ENCODE results near the gene IPO13.
A peak's percentile ranks its signal among the peaks of the same experiment; 100 is the strongest.

IPO13 gene

GRCh38 chr1:43930949-43931275 is 15.8 kb upstream of the IPO13 start:
- no peak for DNase-seq

GRCh38 chr1:43931711-43932660 is 14.8 kb upstream of the IPO13 start:
- no peak for DNase-seq

GRCh38 chr1:43932786-43933385 is 13.9 kb upstream of the IPO13 start:
- no peak for DNase-seq

- no peak for DNase-seq
These were observed 13.2 kb upstream of the IPO13 start, which contains the start of gene ARTN for GRCh38 chr1:43933386-43934100. ARTN (plus strand) TSS chr1:43933801; CDS start chr1:43935657, 1,856 bp downstream.

- peak; percentile 63 to 65 for DNase-seq
These were observed 12.4 kb upstream of the IPO13 start for GRCh38 chr1:43934101-43934985.

- DNase-seq: no peak
These were observed 11.8 kb upstream of the IPO13 start for GRCh38 chr1:43934986-43935324.

- no peak for DNase-seq
These were observed 10.9 kb upstream of the IPO13 start for GRCh38 chr1:43935711-43936427.

GRCh38 chr1:43936431-43937151 is 10.2 kb upstream of the IPO13 start:
- no peak for DNase-seq

GRCh38 chr1:43937179-43937865 is 9.4 kb upstream of the IPO13 start:
- DNase-seq: no peak

- no peak for DNase-seq
These were observed 8.4 kb upstream of the IPO13 start for GRCh38 chr1:43938383-43938782.

- no peak for DNase-seq
These were observed 7.7 kb upstream of the IPO13 start for GRCh38 chr1:43938892-43939587.

- DNase-seq: no peak
These were observed 4.3 kb upstream of the IPO13 start for GRCh38 chr1:43942411-43942810.

GRCh38 chr1:43944860-43945259 is 1.9 kb upstream of the IPO13 start:
- DNase-seq: no peak

GRCh38 chr1:43945674-43946235 is 995 bp upstream of the IPO13 start:
- DNase-seq: no peak

- DNase-seq: no peak
These were observed 517 bp downstream of the IPO13 start for GRCh38 chr1:43947061-43947873.

- no peak for DNase-seq
These were observed 1.2 kb downstream of the IPO13 start for GRCh38 chr1:43947874-43948437.

- no peak for DNase-seq
These were observed 2.9 kb downstream of the IPO13 start for GRCh38 chr1:43949678-43950077.

Data from stimulated activated CD4-positive, alpha-beta T cell treated with anti-CD3 and anti-CD28 coated beads, Interleukin-2, amount 100 ng/mL, for 48 hours (primary cell).